Left forelimb (tissue), 1 donor: ENCODE results near the gene ZCCHC4.

Experiments used
- DNase-seq: peaks from one replicate; pipeline ENCODE4 v3.0.0-alpha.2; 2018; ENCODE audit warnings: low spot score

Gene ZCCHC4, protein sequence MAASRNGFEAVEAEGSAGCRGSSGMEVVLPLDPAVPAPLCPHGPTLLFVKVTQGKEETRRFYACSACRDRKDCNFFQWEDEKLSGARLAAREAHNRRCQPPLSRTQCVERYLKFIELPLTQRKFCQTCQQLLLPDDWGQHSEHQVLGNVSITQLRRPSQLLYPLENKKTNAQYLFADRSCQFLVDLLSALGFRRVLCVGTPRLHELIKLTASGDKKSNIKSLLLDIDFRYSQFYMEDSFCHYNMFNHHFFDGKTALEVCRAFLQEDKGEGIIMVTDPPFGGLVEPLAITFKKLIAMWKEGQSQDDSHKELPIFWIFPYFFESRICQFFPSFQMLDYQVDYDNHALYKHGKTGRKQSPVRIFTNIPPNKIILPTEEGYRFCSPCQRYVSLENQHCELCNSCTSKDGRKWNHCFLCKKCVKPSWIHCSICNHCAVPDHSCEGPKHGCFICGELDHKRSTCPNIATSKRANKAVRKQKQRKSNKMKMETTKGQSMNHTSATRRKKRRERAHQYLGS

GRCh38 chr4:25312496-25313200 is at the start of gene ZCCHC4:
Gene ZCCHC4, plus strand, starts transcription at chr4:25312774. Its CDS starts 36 bp downstream, at chr4:25312810.
- peak; percentile 92 for DNase-seq

DNA sequence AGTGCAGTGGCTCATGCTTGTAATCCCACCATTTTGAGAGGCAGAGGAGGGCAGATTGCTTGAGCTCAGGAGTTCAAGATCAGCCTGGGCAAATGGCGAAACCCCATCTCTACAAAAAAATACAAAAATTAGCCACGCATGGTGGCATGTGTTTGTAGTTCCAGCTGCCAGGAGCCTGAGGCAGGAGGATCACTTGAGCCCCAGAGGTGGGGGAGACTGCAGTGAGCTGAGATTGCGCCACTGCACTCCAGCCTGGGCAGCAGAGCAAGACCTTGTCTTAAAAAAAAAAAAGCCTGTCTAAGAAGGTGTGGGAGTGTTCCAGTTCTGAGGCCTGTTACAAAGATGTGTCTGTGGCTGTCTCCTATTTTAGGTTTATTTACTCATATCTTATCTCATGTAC is 40.7 kb upstream of the ZCCHC4 start:
- DNase-seq = no peak

- no peak for DNase-seq
Observed at GRCh38 chr4:25280210-25280609, 32.4 kb upstream of the ZCCHC4 start.

GRCh38 chr4:25283948-25284347 is 28.6 kb upstream of the ZCCHC4 start:
- DNase-seq = no peak

GRCh38 chr4:25284466-25284865 is 28.1 kb upstream of the ZCCHC4 start:
- DNase-seq = no peak

GRCh38 chr4:25290490-25291067 is 22.0 kb upstream of the ZCCHC4 start:
- DNase-seq = no peak

DNA sequence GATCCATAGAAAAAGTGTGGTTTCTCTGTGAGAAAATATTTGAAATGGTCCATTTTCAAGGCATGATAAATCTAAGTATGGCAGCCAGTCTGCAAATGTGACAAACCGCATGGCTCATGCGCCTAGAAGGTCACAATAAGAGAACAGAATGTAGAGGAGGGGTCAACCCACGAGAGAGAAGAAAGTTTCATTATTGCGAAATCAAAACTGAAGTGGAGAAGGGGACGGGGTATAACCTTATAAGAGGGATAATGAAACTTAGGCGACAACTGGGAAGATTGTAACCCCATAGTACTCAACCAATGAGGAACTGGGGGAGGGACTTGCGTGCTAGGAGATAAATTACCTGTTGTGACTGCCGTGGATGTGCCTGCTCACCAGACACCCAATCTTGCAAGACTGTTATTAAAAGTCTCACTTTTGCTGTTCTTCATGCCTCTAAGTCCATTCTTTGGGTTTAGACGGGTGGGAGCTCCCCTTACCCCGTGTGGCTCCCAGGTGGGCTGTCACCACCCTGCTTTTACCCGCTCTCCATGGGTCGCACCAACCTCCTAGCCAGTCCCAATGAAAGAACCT is 21.3 kb upstream of the ZCCHC4 start:
- DNase-seq = no peak

- DNase-seq = no peak
Observed at GRCh38 chr4:25297528-25298242, 14.9 kb upstream of the ZCCHC4 start.

DNA sequence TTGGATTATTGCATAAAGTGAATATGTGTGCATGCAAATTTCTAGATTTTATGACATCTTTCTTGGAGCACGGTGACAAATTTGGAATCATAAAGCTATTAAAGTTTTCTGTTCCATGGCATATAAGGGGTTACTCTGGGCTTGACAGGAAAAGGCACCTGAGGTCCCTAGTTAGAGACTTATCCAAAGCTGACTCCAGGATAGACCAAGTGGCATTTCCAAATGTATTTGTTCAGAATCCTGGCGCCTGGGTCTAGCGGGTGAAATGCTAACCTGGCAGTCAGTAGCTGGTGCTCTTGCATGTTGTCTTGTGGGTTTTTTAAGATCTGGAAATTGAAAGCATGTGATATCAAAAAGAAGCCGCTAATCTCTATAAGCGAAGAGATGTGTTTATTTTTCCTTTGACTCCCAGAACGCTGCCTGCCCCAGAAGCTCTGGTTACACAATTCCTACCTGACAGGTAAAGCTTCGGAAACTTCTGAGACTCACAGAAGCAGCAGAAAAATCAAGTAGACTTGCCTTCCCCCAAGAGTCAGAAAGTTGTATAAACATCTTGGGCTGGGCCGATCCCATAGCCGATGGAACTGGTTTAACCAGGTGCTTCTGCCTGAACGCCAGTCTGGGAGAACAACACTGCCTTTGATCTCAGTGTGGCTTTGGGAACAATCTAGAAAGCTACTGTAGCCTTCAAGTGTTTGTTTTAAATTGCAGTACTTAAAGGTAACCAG is 12.9 kb upstream of the ZCCHC4 start:
- DNase-seq = no peak

DNA sequence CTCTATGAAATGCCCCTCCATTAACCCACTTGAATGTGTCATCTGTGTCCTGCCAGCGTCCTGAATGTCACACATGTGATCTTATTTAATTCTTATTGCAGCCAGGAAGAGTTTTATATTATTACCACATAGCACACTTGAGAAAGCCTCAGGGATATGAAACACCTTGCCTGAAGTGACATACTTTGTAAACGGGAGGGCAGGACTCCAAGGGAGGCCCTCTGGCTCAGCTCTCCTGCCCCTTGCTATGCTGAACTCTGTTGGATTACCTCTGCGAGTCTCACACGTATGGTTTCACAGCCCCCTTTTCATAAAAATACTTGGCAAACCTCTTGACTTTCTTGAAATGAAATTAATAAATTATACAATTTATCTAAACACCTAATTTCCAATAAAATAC is 11.1 kb upstream of the ZCCHC4 start:
- no peak for DNase-seq

DNA sequence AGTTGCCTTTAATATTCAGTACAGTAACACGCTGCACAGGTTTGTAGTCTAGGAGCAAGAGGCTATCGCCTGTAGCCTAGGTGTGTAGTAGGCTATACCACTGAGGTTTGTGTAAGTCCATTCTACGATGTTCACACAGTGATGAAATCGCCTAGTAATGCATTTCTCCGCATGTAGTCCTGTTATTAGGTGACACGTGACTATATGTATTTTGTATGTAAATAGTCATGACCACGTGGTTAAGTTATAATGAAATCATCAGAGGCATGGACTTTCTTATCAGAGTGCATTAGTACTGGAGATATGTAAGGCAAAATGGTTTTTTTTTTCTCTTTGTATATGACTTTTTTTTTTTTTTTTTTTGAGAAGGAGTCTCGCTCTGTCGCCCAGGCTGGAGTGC is 9.9 kb upstream of the ZCCHC4 start:
- DNase-seq = no peak

DNA sequence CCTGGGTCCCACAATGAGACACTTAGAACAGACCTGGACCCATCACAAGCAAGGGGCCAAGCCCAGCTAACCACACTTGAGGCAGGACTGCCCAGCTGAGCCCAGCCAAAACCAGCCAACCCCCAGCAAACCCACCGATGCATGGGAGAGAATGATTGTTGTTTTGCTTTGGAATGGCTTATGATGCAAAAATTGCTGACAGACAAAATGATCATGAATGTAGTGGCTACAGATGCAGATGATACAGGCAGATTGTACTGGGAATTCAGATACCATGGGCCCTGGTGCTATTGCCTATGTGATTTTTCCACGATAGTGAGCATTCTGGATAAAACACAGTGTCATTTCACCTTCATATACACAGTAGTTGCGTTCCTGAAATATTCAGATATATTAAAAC is 9.0 kb upstream of the ZCCHC4 start:
- DNase-seq = no peak

GRCh38 chr4:25306518-25307057 is 6.0 kb upstream of the ZCCHC4 start:
- DNase-seq = no peak

DNA sequence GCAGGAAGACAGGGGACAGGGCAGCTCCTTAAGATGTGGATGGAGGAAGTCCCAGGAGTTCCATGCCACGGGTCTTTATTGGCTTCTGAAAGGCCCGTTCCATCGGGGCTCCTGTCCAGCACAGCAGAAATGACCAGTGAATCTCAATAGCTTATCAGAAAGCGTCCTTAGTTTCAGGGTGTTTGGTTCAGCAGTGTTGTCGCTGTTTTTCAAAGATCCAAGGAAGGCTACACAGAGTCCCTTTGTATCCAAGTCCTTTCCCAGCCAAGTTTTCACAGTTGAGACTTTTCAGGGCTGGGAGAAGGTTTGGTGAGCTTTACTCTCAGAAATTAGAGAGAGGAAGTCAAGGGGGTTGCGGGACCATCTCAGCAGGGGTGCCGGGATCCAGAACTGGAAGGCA is 5.0 kb upstream of the ZCCHC4 start:
- DNase-seq = no peak

DNA sequence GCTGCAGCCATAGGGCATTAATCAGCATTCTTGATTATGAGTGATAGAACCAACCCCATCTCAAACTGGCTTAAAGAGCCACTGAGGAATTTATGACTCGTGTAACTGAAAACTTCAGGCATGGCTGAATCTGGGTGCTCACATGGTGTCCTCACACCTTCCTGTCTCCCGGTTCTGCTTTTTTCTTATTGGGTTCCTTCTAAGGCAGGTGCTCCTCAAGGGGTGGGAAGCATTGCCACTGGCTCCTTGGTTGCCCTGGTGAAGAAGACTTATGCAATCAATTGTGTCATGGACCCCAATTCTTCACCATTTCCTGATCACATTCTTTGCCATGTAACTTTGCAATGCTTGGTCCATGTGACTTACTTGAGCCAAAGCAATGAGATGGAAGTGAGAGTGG is 4.3 kb upstream of the ZCCHC4 start:
- DNase-seq = no peak

DNA sequence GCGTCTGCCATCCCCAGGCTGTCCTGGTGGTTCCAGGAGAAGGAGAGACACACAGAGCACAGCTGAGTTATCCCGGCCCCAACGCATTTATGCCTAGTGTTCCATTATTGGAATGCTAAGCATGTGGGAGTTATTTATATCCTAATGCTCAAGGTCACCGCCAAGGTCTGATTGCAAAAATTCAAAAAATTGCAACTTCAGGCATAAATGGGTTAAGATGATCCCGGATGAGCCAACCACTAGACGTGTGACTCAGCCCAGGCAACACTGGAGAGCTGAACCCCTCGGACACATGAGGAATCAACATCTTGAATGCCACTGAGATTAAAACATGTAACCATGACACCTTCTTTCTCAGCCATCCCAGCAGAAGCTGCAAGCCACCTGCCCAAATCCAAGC is 3.8 kb upstream of the ZCCHC4 start:
- no peak for DNase-seq

DNA sequence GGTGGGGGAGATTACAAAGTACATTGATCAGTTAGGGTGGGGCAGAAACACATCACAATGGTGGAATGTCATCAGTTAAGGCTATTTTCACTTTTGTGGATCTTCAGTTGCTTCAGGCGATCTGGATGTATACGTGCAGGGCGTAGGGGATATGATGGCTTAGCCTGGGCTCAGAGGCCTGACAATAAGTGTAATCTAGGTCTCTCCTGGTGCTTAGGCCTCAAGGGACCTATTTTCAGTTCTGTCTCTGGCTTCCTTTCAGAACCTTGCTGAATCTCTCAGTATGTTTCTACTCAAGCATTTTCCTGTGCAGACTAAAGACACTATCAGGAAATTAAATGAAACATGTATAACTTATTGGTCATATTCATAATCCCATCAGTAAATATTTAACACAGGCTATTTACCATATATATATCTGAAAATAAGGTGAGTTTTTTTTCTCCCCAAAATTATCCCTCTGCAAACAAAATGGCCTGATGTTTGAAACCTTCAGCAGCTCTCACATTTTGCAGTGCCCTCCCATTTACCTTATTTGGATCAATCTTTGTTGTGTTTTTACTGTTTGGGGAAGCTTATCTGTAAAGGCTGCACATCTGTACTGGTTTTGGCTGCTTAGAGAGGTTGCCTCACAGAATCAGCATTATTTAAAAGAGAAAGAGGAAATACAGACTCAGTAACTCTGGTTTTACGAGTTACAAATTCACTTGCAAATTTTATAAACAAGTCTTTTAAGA is 2.3 kb upstream of the ZCCHC4 start:
- DNase-seq = no peak

GRCh38 chr4:25310803-25311166 is 1.8 kb upstream of the ZCCHC4 start:
- no peak for DNase-seq

GRCh38 chr4:25313201-25313895 is 774 bp downstream of the ZCCHC4 start:
- no peak for DNase-seq

DNA sequence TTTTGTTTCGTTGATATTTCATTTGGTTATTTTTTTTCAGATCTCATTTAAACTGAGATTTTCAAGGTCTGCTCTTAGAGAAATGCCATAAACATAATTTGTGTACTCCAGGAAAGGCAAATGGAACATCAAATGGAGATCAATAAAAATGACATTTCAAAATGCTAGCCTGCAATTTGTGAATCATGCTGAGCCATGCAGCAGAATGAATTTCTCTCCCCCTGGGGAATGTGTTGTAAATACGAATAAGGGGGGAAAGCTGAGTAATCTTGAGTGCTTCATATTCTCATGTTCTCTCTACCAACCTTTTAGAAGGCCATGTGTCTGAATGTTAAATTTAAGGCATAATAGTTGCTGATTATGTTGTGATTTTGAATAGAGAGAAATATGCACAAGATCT is 7.8 kb downstream of the ZCCHC4 start:
- no peak for DNase-seq
